ENCODE results near the gene POLN. TPM values are rescaled to one million over a fixed set of nuclear protein-coding genes. Genes with fewer than 3 reads are reported as not detected.

POLN gene
- total RNA-seq, 4 donors from 2014 or later = 0.91 to 8.0 (median 1.2) TPM

GRCh38 chr4:2066571-2067445 is 175.1 kb downstream of the POLN start:
- WGBS = 69% methylated on average over 14 of the region's 29 CpGs
- H3K36me3 ChIP-seq = no peaks in the 10 kb centered on the region
- TF ChIP-seq EP300 (IDR thresholded peaks at IDR 0.05) = no peak
- TF ChIP-seq POLR2A (IDR thresholded peaks at IDR 0.05) = no peak
- TF ChIP-seq POLR2AphosphoS5 (IDR thresholded peaks at IDR 0.05) = no peak
- no peak for TF ChIP-seq CTCF (IDR thresholded peaks at IDR 0.05)
- peaks cover 70% of the 10 kb centered on the region for H3K27me3 ChIP-seq
- DNase-seq (ENCODE audit: low spot score in 2 of 2) = peak in 1 of 2 donors; percentile 39
- no peaks in the 10 kb centered on the region for H3K9me3 ChIP-seq
- H3K27ac ChIP-seq = no peak overlapping the region
- H3K4me1 ChIP-seq = no peaks in the 10 kb centered on the region
- no peak overlapping the region for H3K4me3 ChIP-seq

DNA sequence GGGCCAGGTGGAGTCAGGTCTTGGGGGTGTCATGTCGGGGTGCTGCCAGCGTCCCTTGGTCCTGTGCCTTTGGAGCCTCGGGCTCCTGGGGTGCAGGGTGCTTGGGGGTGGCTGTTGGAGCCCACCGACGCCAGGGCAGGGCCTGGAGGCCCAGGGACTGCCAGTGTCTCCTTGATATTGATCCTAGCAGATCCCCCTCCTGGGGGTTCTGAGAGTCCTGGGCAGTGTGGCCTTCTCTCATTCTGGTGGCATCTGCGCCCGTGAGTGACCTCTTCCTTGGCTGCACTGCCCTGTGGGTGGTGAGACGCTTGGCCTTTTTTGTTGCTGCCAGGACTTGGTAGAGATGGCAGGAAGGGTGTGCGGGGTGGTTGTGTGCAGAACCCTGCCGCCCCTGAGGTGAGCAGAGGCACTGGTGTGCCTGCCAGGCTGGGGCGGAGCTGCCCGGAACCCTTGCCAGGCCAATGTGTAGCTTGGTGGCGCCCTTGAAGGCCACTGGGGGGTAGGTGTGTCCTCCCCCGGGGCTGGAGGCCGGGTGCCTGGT is 175.8 kb downstream of the POLN start:
- H3K27me3 ChIP-seq = peaks cover 72% of the 10 kb centered on the region
- no peak overlapping the region for H3K4me3 ChIP-seq
- H3K36me3 ChIP-seq = no peaks in the 10 kb centered on the region
- TF ChIP-seq EP300 (IDR thresholded peaks at IDR 0.05) (no peak), POLR2AphosphoS5 (IDR thresholded peaks at IDR 0.05) (no peak), CTCF (IDR thresholded peaks at IDR 0.05) (no peak), POLR2A (IDR thresholded peaks at IDR 0.05) (no peak)
- no peak overlapping the region for H3K27ac ChIP-seq
- DNase-seq (ENCODE audit: low spot score in 2 of 2) = peak; percentile 41 to 54
- no peaks in the 10 kb centered on the region for H3K9me3 ChIP-seq
- H3K4me1 ChIP-seq = peaks cover 2% of the 10 kb centered on the region
- 50% methylated on average over 6 of the region's 15 CpGs for WGBS

- H3K4me1 ChIP-seq = peaks cover 10% of the 10 kb centered on the region
- no peaks in the 10 kb centered on the region for H3K36me3 ChIP-seq
- no peaks in the 10 kb centered on the region for H3K9me3 ChIP-seq
- TF ChIP-seq POLR2A (IDR thresholded peaks at IDR 0.05) = no peak
- no peak for TF ChIP-seq CTCF (IDR thresholded peaks at IDR 0.05)
- no peak for TF ChIP-seq EP300 (IDR thresholded peaks at IDR 0.05)
- no peak for TF ChIP-seq POLR2AphosphoS5 (IDR thresholded peaks at IDR 0.05)
- WGBS = 77% methylated on average over 19 of the region's 24 CpGs
- peak in 1 of 2 donors; percentile 26 for DNase-seq (ENCODE audit: low spot score in 2 of 2)
- H3K27me3 ChIP-seq = peaks cover 75% of the 10 kb centered on the region
- no peak overlapping the region for H3K27ac ChIP-seq
- no peak overlapping the region for H3K4me3 ChIP-seq
These were observed 176.6 kb downstream of the POLN start for GRCh38 chr4:2065106-2065930.

GRCh38 chr4:2064276-2064991 is 177.5 kb downstream of the POLN start:
- Histone ChIP-seq H3K4me1 (peaks cover 18% of the 10 kb centered on the region), H3K36me3 (no peaks in the 10 kb centered on the region), H3K27me3 (peaks cover 74% of the 10 kb centered on the region), H3K9me3 (no peaks in the 10 kb centered on the region), H3K4me3 (no peak overlapping the region), H3K27ac (no peak overlapping the region)
- no peak for TF ChIP-seq POLR2AphosphoS5 (IDR thresholded peaks at IDR 0.05)
- TF ChIP-seq EP300 (IDR thresholded peaks at IDR 0.05) = no peak
- no peak for TF ChIP-seq POLR2A (IDR thresholded peaks at IDR 0.05)
- TF ChIP-seq CTCF (IDR thresholded peaks at IDR 0.05) = no peak
- WGBS = 84% methylated on average over 11 of the region's 40 CpGs
- DNase-seq (ENCODE audit: low spot score in 2 of 2) = peak in 1 of 2 donors; percentile 48
